Stimulated activated naive B cell treated with anti-CD40 and anti-IgM and Interleukin-4, amounts not matched to agents 10 μg/mL and 1 μg/mL and 100 μg/mL, for 72 hours (primary cell): ENCODE results near the gene AP4E1.
"Not testable (repeated sequence)": the region's sequence is repeated elsewhere in the genome, so short reads cannot be mapped to it uniquely, and the experiment has no call there.

Experiments used
- ATAC-seq, 2 donors: fragments of 150-1000 bp; cut with Tn5 transposase; replicated peaks; 2 replicates each; pipeline ENCODE4 v1.10.0; 2021; ENCODE audit warnings: moderate library complexity in 1 of 2
- DNase-seq: peaks from one replicate; pipeline ENCODE4 v3.0.0; 2021
- H3K27ac Mint-ChIP-seq: one replicate; pipeline ENCODE4 v1.8.0; 2022; ENCODE audit warnings: mild to moderate bottlenecking, mixed read lengths
- H3K27me3 Mint-ChIP-seq, 2 donors: one replicate each; pipeline ENCODE4 v1.8.0; 2022; ENCODE audit warnings: mixed read lengths in 2 of 2
- H3K36me3 Mint-ChIP-seq, 2 donors: one replicate each; pipeline ENCODE4 v1.8.0; 2022; ENCODE audit warnings: mixed read lengths in 2 of 2, mild to moderate bottlenecking in 1 of 2
- H3K4me1 Mint-ChIP-seq, 2 donors: one replicate each; pipeline ENCODE4 v1.8.0; 2022; ENCODE audit warnings: mixed read lengths in 2 of 2, mild to moderate bottlenecking in 1 of 2
- H3K4me3 Mint-ChIP-seq, 2 donors: one replicate each; pipeline ENCODE4 v1.8.0; 2022; ENCODE audit warnings: mild to moderate bottlenecking in 2 of 2, mixed read lengths in 2 of 2, moderate library complexity in 1 of 2
- H3K9me3 Mint-ChIP-seq, 2 donors: one replicate each; pipeline ENCODE4 v1.8.0; 2022; ENCODE audit warnings: mixed read lengths in 2 of 2, mild to moderate bottlenecking in 1 of 2

Gene AP4E1

GRCh38 chr15:50906954-50907600, 1.4 kb upstream of the AP4E1 start:
- Mint-ChIP-seq H3K36me3 (peaks cover 3% of the 10 kb centered on the region in 2 donors), H3K4me3 (peak overlapping the region; percentile 93 to 96), H3K9me3 (no peaks in the 10 kb centered on the region), H3K27me3 (no peaks in the 10 kb centered on the region), H3K27ac (peak overlapping the region; percentile 99), H3K4me1 (peaks cover 13 to 32% of the 10 kb centered on the region in 2 donors)
- ATAC-seq, result peak; percentile 64 to 76
- peak; percentile 76 for DNase-seq

GRCh38 chr15:50907601-50908208, 778 bp upstream of the AP4E1 start:
- no peaks in the 10 kb centered on the region for H3K27me3 Mint-ChIP-seq
- peaks cover 3% of the 10 kb centered on the region in 2 donors for H3K36me3 Mint-ChIP-seq
- no peaks in the 10 kb centered on the region for H3K9me3 Mint-ChIP-seq
- peak overlapping the region; percentile 99 for H3K27ac Mint-ChIP-seq
- peaks cover 12 to 34% of the 10 kb centered on the region in 2 donors for H3K4me1 Mint-ChIP-seq
- DNase-seq (no peak), ATAC-seq (peak; percentile 54 to 57)
- peak overlapping the region; percentile 93 to 96 for H3K4me3 Mint-ChIP-seq

- ATAC-seq (no peak), DNase-seq (no peak)
- no peaks in the 10 kb centered on the region for H3K9me3 Mint-ChIP-seq
- no peaks in the 10 kb centered on the region for H3K27me3 Mint-ChIP-seq
- peaks cover 8% of the 10 kb centered on the region in 2 donors for H3K36me3 Mint-ChIP-seq
- peaks cover 12 to 39% of the 10 kb centered on the region in 2 donors for H3K4me1 Mint-ChIP-seq
- peak overlapping the region; percentile 99 for H3K27ac Mint-ChIP-seq
- H3K4me3 Mint-ChIP-seq, result peak overlapping the region; percentile 93 to 96
Measured at GRCh38 chr15:50909010-50909317, 481 bp downstream of the AP4E1 start.

- peaks cover 12 to 39% of the 10 kb centered on the region in 2 donors for H3K4me1 Mint-ChIP-seq
Measured at GRCh38 chr15:50910426-50910795, 1.9 kb downstream of the AP4E1 start.

GRCh38 chr15:50911001-50911400, 2.5 kb downstream of the AP4E1 start:
- H3K4me3 Mint-ChIP-seq, result no peak overlapping the region
- no peaks in the 10 kb centered on the region for H3K9me3 Mint-ChIP-seq
- H3K36me3 Mint-ChIP-seq, result peaks cover 8 to 12% of the 10 kb centered on the region in 2 donors
- ATAC-seq (no peak), DNase-seq (no peak)
- no peaks in the 10 kb centered on the region for H3K27me3 Mint-ChIP-seq
- no peak overlapping the region for H3K27ac Mint-ChIP-seq
- H3K4me1 Mint-ChIP-seq, result peaks cover 12 to 39% of the 10 kb centered on the region in 2 donors

More at GRCh38 chr15:50910426-50910795, 1.9 kb downstream of the AP4E1 start:
- H3K27me3 Mint-ChIP-seq, DNase-seq, H3K36me3 Mint-ChIP-seq, H3K27ac Mint-ChIP-seq, ATAC-seq, H3K9me3 Mint-ChIP-seq: not testable (repeated sequence)
- peak overlapping the region; percentile 48 to 50 for H3K4me3 Mint-ChIP-seq

- Mint-ChIP-seq H3K4me1 (peaks cover 12 to 39% of the 10 kb centered on the region in 2 donors), H3K4me3 (peak overlapping the region in 1 of 2 donors; percentile 46), H3K9me3 (no peaks in the 10 kb centered on the region), H3K27me3 (no peaks in the 10 kb centered on the region), H3K36me3 (peaks cover 11 to 15% of the 10 kb centered on the region in 2 donors), H3K27ac (no peak overlapping the region)
- DNase-seq, result no peak
- no peak for ATAC-seq
Measured at GRCh38 chr15:50911621-50912020, 3.1 kb downstream of the AP4E1 start.

GRCh38 chr15:50916400-50916799, 7.9 kb downstream of the AP4E1 start:
- H3K36me3 Mint-ChIP-seq, result peaks cover 29 to 30% of the 10 kb centered on the region in 2 donors
- no peak for ATAC-seq
- no peaks in the 10 kb centered on the region for H3K9me3 Mint-ChIP-seq
- no peaks in the 10 kb centered on the region for H3K27me3 Mint-ChIP-seq
- H3K27ac Mint-ChIP-seq, result no peak overlapping the region
- H3K4me1 Mint-ChIP-seq, result peaks cover 3 to 13% of the 10 kb centered on the region in 2 donors
- no peak for DNase-seq
- H3K4me3 Mint-ChIP-seq, result no peak overlapping the region

- not testable (repeated sequence) for H3K4me1 Mint-ChIP-seq, H3K9me3 Mint-ChIP-seq, H3K27ac Mint-ChIP-seq, H3K4me3 Mint-ChIP-seq, DNase-seq, H3K27me3 Mint-ChIP-seq, ATAC-seq
- peaks cover 28 to 39% of the 10 kb centered on the region in 2 donors for H3K36me3 Mint-ChIP-seq
Measured at GRCh38 chr15:50919359-50919758, 10.9 kb downstream of the AP4E1 start.

GRCh38 chr15:50925281-50925680, 16.8 kb downstream of the AP4E1 start:
- Mint-ChIP-seq H3K4me1 (peaks cover 0 to 4% of the 10 kb centered on the region in 2 donors), H3K27ac (no peak overlapping the region), H3K4me3 (no peak overlapping the region), H3K9me3 (no peaks in the 10 kb centered on the region), H3K27me3 (no peaks in the 10 kb centered on the region), H3K36me3 (peaks cover 25 to 43% of the 10 kb centered on the region in 2 donors)
- no peak for ATAC-seq
- DNase-seq, result no peak

GRCh38 chr15:50929062-50929461, 20.6 kb downstream of the AP4E1 start:
- Mint-ChIP-seq H3K27ac (no peak overlapping the region), H3K27me3 (no peaks in the 10 kb centered on the region), H3K4me3 (no peak overlapping the region), H3K36me3 (peaks cover 23 to 33% of the 10 kb centered on the region in 2 donors), H3K9me3 (no peaks in the 10 kb centered on the region), H3K4me1 (peaks cover 0 to 6% of the 10 kb centered on the region in 2 donors)
- DNase-seq (no peak), ATAC-seq (no peak)

GRCh38 chr15:50930792-50931191, 22.3 kb downstream of the AP4E1 start:
- Mint-ChIP-seq H3K36me3 (peaks cover 27 to 38% of the 10 kb centered on the region in 2 donors), H3K27ac (no peak overlapping the region), H3K9me3 (no peaks in the 10 kb centered on the region), H3K27me3 (no peaks in the 10 kb centered on the region), H3K4me3 (no peak overlapping the region), H3K4me1 (peaks cover 0 to 6% of the 10 kb centered on the region in 2 donors)
- no peak for DNase-seq
- no peak for ATAC-seq

- Mint-ChIP-seq H3K4me3 (no peak overlapping the region), H3K9me3 (no peaks in the 10 kb centered on the region), H3K27ac (no peak overlapping the region), H3K36me3 (peaks cover 28 to 44% of the 10 kb centered on the region in 2 donors), H3K27me3 (no peaks in the 10 kb centered on the region), H3K4me1 (peaks cover 0 to 6% of the 10 kb centered on the region in 2 donors)
- ATAC-seq, result peak; percentile 61 to 79
- DNase-seq, result no peak
Measured at GRCh38 chr15:50933341-50933740, 24.9 kb downstream of the AP4E1 start.

GRCh38 chr15:50938525-50938924, 30.0 kb downstream of the AP4E1 start:
- no peak for DNase-seq
- no peaks in the 10 kb centered on the region for H3K27me3 Mint-ChIP-seq
- no peak overlapping the region for H3K27ac Mint-ChIP-seq
- peaks cover 0 to under 1% of the 10 kb centered on the region in 2 donors for H3K4me1 Mint-ChIP-seq
- H3K36me3 Mint-ChIP-seq, result peaks cover 22 to 34% of the 10 kb centered on the region in 2 donors
- H3K9me3 Mint-ChIP-seq, result no peaks in the 10 kb centered on the region
- ATAC-seq, result no peak
- H3K4me3 Mint-ChIP-seq, result no peak overlapping the region

- no peak for DNase-seq
- no peak overlapping the region for H3K4me3 Mint-ChIP-seq
- no peak for ATAC-seq
- no peaks in the 10 kb centered on the region for H3K27me3 Mint-ChIP-seq
- H3K27ac Mint-ChIP-seq, result no peak overlapping the region
- no peaks in the 10 kb centered on the region for H3K9me3 Mint-ChIP-seq
- H3K4me1 Mint-ChIP-seq, result no peaks in the 10 kb centered on the region
- H3K36me3 Mint-ChIP-seq, result peaks cover 27 to 43% of the 10 kb centered on the region in 2 donors
Measured at GRCh38 chr15:50939911-50940310, 31.4 kb downstream of the AP4E1 start.

GRCh38 chr15:50940506-50940905, 32.0 kb downstream of the AP4E1 start:
- ATAC-seq (no peak), DNase-seq (no peak)
- H3K27me3 Mint-ChIP-seq, result no peaks in the 10 kb centered on the region
- H3K9me3 Mint-ChIP-seq, result no peaks in the 10 kb centered on the region
- H3K36me3 Mint-ChIP-seq, result peaks cover 25 to 41% of the 10 kb centered on the region in 2 donors
- no peak overlapping the region for H3K4me3 Mint-ChIP-seq
- H3K4me1 Mint-ChIP-seq, result no peaks in the 10 kb centered on the region
- no peak overlapping the region for H3K27ac Mint-ChIP-seq
